HG02571 (cell line): Measurements from ENCODE around the gene SPATA20.

Experiments used
- ATAC-seq: cut with Tn5 transposase; IDR thresholded peaks from one replicate; pipeline ENCODE4 v1.9.1; 2021; ENCODE audit warnings: mild to moderate bottlenecking, moderate library complexity; ENCODE audit not compliant: unreplicated experiment

Gene SPATA20

GRCh38 chr17:50594128-50594823 lies 47.3 kb downstream of the SPATA20 start:
- ATAC-seq = no peak

GRCh38 chr17:50594892-50595291 lies 47.9 kb downstream of the SPATA20 start:
- ATAC-seq = no peak

GRCh38 chr17:50596191-50597037 lies 49.4 kb downstream of the SPATA20 start:
- ATAC-seq = no peak

GRCh38 chr17:50598487-50598886 lies 51.5 kb downstream of the SPATA20 start:
- no peak for ATAC-seq

- no peak for ATAC-seq
Observed at GRCh38 chr17:50599606-50600005, 52.6 kb downstream of the SPATA20 start.

- ATAC-seq = no peak
Observed at GRCh38 chr17:50601823-50602375, 54.9 kb downstream of the SPATA20 start.

GRCh38 chr17:50602836-50603235 lies 55.9 kb downstream of the SPATA20 start:
- ATAC-seq = no peak

DNA sequence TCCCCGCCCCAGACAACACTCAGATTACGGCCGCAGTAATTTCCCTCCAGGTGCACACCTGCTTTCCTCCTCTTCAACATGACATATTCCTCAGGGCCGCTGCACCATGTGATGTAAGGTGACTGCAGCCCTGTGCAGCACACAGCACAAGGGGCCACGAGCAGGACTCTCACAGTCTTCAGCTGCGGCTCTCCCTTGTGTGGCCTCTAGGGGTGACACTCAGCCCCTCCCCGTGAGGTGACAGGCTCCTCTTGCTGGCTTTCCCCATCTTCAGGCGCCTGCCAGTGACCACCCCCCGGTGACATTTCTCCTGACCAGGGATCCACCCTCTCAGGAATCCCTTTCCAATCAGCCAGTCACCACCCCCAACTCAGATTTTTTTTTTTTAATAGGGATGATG lies 56.4 kb downstream of the SPATA20 start:
- no peak for ATAC-seq

DNA sequence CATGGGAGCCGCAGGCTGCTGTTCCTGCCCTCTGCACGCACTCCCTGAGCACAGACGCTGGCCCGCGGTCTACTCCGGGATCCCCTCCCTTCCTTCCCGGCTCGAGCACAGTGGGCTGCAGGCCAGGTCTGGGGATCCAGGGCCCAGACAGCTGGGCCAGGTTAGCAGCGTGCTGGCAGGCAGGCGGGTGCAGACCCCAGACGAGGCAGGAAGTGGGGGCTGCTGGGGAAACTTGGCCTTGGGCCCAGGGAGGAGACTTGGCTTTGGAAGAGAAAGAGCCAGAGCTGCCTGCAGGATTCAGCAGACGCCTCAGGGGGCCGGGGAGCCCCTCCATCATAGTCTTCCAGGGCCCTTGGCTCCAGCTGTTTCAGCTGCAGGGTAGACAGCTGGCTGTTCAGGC lies 57.5 kb downstream of the SPATA20 start:
- no peak for ATAC-seq

GRCh38 chr17:50605429-50605828 lies 58.5 kb downstream of the SPATA20 start:
- no peak for ATAC-seq
